Esophagus muscularis mucosa (tissue), 4 donors: ENCODE measurements around the gene ZIK1. TPM values are rescaled to one million over a fixed set of nuclear protein-coding genes. Genes with fewer than 3 reads are reported as not detected.

ENCODE experiments used
- DNase-seq: peaks from one replicate; pipeline ENCODE4 v3.0.0-alpha.2; 2017; ENCODE audit errors: extremely low spot score
- H3K27ac ChIP-seq, 4 donors: fragments of 200-600 bp; sonication (generic); replicated peaks in 1 of 4; 1 replicate in 3 of 4; 2 replicates in 1 of 4; pipeline ENCODE4 v1.5.1; 2016 to 2019; ENCODE audit warnings: mild to moderate bottlenecking in 1 of 4
- H3K27me3 ChIP-seq, 4 donors: fragments of 200-600 bp; sonication (generic); one replicate each; pipeline versions ENCODE4 v1.5.1 to v1.6.0; 2016 to 2019
- H3K36me3 ChIP-seq, 4 donors: fragments of 200-600 bp; sonication (generic); one replicate each; pipeline ENCODE4 v1.5.1; 2016 to 2019
- H3K4me1 ChIP-seq, 4 donors: fragments of 200-600 bp; sonication (generic); one replicate each; pipeline ENCODE4 v1.5.1; 2016 to 2019
- H3K4me3 ChIP-seq, 4 donors: fragments of 200-600 bp; sonication (generic); 1 replicate in 2 of 4; 2 replicates in 2 of 4; pipeline ENCODE4 v1.5.1; 2016 to 2019; ENCODE audit warnings: mild to moderate bottlenecking in 4 of 4, moderate library complexity in 1 of 4
- H3K9me3 ChIP-seq, 4 donors: fragments of 200-600 bp; sonication (generic); 1 replicate in 3 of 4; 2 replicates in 1 of 4; pipeline ENCODE4 v1.5.1; 2016 to 2019
- CTCF ChIP-seq, 3 experiments: fragments of 200-600 bp in 2 of 3; fragments of 450-650 bp in 1 of 3; sonication (generic) in 2 of 3; IDR thresholded peaks; one replicate each; pipeline ENCODE4 v1.5.1; 2017 to 2019; ENCODE audit warnings: antibody characterized with exemption in 3 of 3, mild to moderate bottlenecking in 2 of 3, moderate library complexity in 1 of 3
- EP300 ChIP-seq: sonication (generic); formaldehyde crosslinking; IDR thresholded peaks from one replicate; pipeline ENCODE4 v1.6.1; 2017; ENCODE audit warnings: antibody characterized with exemption
- POLR2A ChIP-seq: fragments of 450-650 bp; IDR thresholded peaks from one replicate; pipeline ENCODE4 v1.6.1; 2017; ENCODE audit warnings: antibody characterized with exemption, moderate library complexity, mild to moderate bottlenecking, low read depth
- POLR2AphosphoS5 ChIP-seq, 2 donors: sonication (generic); formaldehyde crosslinking; IDR thresholded peaks; one replicate each; pipeline ENCODE4 v1.6.1; 2017; ENCODE audit warnings: antibody characterized with exemption in 2 of 2
- WGBS: methylation state at CpG from one replicate; pipeline ENCODE4 v1.1.5; 2018; 5-methylcytosine and 5-hydroxymethylcytosine counted together
- intact Hi-C: fragments of 100-400 bp; cut with DNase I; formaldehyde crosslinking; loops from one replicate; pipeline ENCODE4 v1.15.1; 2023
- total RNA-seq, 4 donors: library from RNA; depleted of rRNA; stranded (reverse); fragments of >200 nt; gene quantifications; one replicate each; pipeline versions ENCODE4 v1.1.0 to v1.2.1, GENCODE V29; 2016

The ZIK1 gene
- total RNA-seq, 4 donors from 2014 or later = 3.7 to 9.8 (median 6.4) TPM

- no peaks in the 10 kb centered on the region for H3K27me3 ChIP-seq
- TF ChIP-seq EP300 = no peak
- H3K27ac ChIP-seq = no peak overlapping the region
- 79% methylated on average over 5 of the region's 5 CpGs for WGBS
- peaks cover 21 to 25% (median 24%) of the 10 kb centered on the region in 4 donors for H3K4me1 ChIP-seq
- intact Hi-C loops = no loop called here
- H3K36me3 ChIP-seq = peaks cover 33 to 39% (median 39%) of the 10 kb centered on the region in 4 donors
- DNase-seq = no peak
- H3K4me3 ChIP-seq = no peak overlapping the region
- peaks cover 0 to 45% (median 27%) of the 10 kb centered on the region in 4 donors for H3K9me3 ChIP-seq
Measured at GRCh38 chr19:57557659-57558058, 26.3 kb upstream of the ZIK1 start.

GRCh38 chr19:57558525-57558924 lies 25.4 kb upstream of the ZIK1 start:
- DNase-seq = no peak
- Histone ChIP-seq H3K4me3 (peak overlapping the region; percentile 79 to 91 (median 83)), H3K9me3 (peaks cover 0 to 44% (median 26%) of the 10 kb centered on the region in 4 donors), H3K4me1 (peaks cover 21 to 25% (median 24%) of the 10 kb centered on the region in 4 donors), H3K27me3 (no peaks in the 10 kb centered on the region), H3K36me3 (peaks cover 25 to 30% (median 30%) of the 10 kb centered on the region in 4 donors), H3K27ac (peak overlapping the region in 3 of 4 donors; percentile 71 to 76 (median 72))
- TF ChIP-seq CTCF (IDR thresholded peaks at IDR 0.05) = no peak
- no peak for TF ChIP-seq EP300
- intact Hi-C loops = no loop called here
- 39% methylated on average over 6 of the region's 6 CpGs for WGBS

- peak overlapping the region; percentile 71 to 80 (median 74) for H3K27ac ChIP-seq
- peaks cover 21 to 26% (median 25%) of the 10 kb centered on the region in 4 donors for H3K36me3 ChIP-seq
- TF ChIP-seq CTCF (IDR thresholded peaks at IDR 0.05) (no peak), POLR2AphosphoS5 (IDR thresholded peaks at IDR 0.05) (no peak), EP300 (no peak), POLR2A (no peak)
- intact Hi-C loops = no loop called here
- H3K9me3 ChIP-seq = peaks cover 0 to 45% (median 26%) of the 10 kb centered on the region in 4 donors
- no peak for DNase-seq
- 0% methylated on average over 5 of the region's 22 CpGs for WGBS
- peak overlapping the region; percentile 79 to 91 (median 83) for H3K4me3 ChIP-seq
- H3K27me3 ChIP-seq = no peaks in the 10 kb centered on the region
- H3K4me1 ChIP-seq = peaks cover 21 to 25% (median 24%) of the 10 kb centered on the region in 4 donors
Measured at GRCh38 chr19:57559008-57559403, 24.9 kb upstream of the ZIK1 start.

- Histone ChIP-seq H3K36me3 (peaks cover 16 to 20% (median 20%) of the 10 kb centered on the region in 4 donors), H3K9me3 (peaks cover 0 to 45% (median 26%) of the 10 kb centered on the region in 4 donors), H3K4me3 (peak within 1 kb of the TSS; percentile 79 to 91 (median 83)), H3K27me3 (no peaks in the 10 kb centered on the region), H3K27ac (peak within 1 kb of the TSS; percentile 71 to 80 (median 74)), H3K4me1 (peaks cover 21 to 25% (median 24%) of the 10 kb centered on the region in 4 donors)
- 0% methylated on average over 7 of the region's 56 CpGs for WGBS
- DNase-seq = peak; percentile 97
- intact Hi-C loops = no loop called here
- TF ChIP-seq EP300 (no peak), POLR2A (peak; percentile 24), POLR2AphosphoS5 (IDR thresholded peaks at IDR 0.05) (peak; percentile 80 to 87), CTCF (IDR thresholded peaks at IDR 0.05) (no peak)
Measured at GRCh38 chr19:57559404-57560025, 24.4 kb upstream of the ZIK1 start, which contains the start of gene ZNF550. Gene ZNF550 (minus strand): TSS chr19:57559863. CDS start chr19:57559682, 181 bp downstream.

GRCh38 chr19:57560049-57560491 lies 23.9 kb upstream of the ZIK1 start:
- H3K36me3 ChIP-seq = peaks cover 12 to 15% (median 15%) of the 10 kb centered on the region in 4 donors
- intact Hi-C loops = no loop called here
- no peak for DNase-seq
- no peaks in the 10 kb centered on the region for H3K27me3 ChIP-seq
- H3K9me3 ChIP-seq = peaks cover 2 to 45% (median 28%) of the 10 kb centered on the region in 4 donors
- 17% methylated on average over 21 of the region's 23 CpGs for WGBS
- no peak for TF ChIP-seq CTCF (IDR thresholded peaks at IDR 0.05)
- no peak for TF ChIP-seq EP300
- no peak for TF ChIP-seq POLR2A
- TF ChIP-seq POLR2AphosphoS5 (IDR thresholded peaks at IDR 0.05) = no peak
- H3K27ac ChIP-seq = peak overlapping the region; percentile 71 to 80 (median 74)
- H3K4me1 ChIP-seq = peaks cover 21 to 25% (median 24%) of the 10 kb centered on the region in 4 donors
- peak overlapping the region; percentile 79 to 91 (median 83) for H3K4me3 ChIP-seq
